Right renal pelvis (tissue), 4 donors: Measurements from ENCODE around the gene BACE1-AS. TPM values are rescaled to one million over a fixed set of nuclear protein-coding genes. Genes with fewer than 3 reads are reported as not detected.
"Not testable (repeated sequence)": the region's sequence is repeated elsewhere in the genome, so short reads cannot be mapped to it uniquely, and the experiment has no call there.

Source experiments
- DNase-seq, 4 donors: peaks; one replicate each; pipeline ENCODE4 v3.0.0-alpha.2; 2013; ENCODE audit warnings: low read depth in 4 of 4, low spot score in 3 of 4, missing footprints in 1 of 4
- polyA plus RNA-seq, 4 donors: library from polyadenylated mRNA; unstranded; fragments of 120-200 nt; gene quantifications; one replicate each; pipeline ENCODE4 v1.2.1, GENCODE V29; 2013; ENCODE audit not compliant: insufficient read length in 4 of 4

The BACE1-AS gene
- polyA plus RNA-seq, 4 donors = 15.6 to 24.8 (median 19.5) TPM

DNA sequence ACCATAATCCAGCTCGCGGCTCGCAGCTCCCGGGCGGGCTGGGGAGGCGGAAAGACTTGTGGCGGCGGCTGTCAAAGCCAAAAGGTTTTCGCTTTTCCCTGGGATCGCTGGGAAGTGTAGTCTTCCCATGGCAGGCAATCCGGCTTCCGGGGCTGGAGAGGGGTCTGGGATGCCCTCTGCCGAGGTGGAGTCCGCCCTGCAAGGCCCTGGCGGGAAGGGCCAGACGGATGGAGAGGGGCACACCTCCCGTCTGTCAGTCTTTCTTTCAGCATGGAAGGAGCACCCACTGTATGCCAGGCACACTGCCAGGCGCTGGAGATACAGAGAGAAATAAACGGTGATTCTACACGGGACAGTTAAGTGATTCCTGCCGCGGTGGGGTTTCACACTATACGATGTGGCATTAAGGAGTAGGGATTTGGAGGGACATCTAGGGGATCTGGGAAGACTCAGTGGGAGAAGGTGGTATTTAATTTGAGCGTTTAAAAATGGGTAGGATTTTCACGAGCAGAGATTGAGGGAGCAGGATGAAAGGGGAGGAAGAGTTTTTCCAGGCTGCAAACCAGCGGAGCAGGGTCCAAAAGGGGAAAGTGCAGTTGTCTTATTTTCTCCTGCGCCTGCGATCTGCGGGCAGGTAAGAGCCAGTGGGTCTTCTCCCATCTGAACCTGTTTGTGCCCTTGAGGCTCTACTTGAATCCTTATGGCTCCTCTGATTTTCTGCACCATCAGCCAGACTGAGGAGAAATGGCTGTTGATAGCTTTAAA, 25.2 kb downstream of the BACE1-AS start, which contains the start of gene BACE1:
TSS of gene BACE1 (minus strand) at position 60 of the 765 bp plus-strand sequence. CDS start 461 bp downstream, outside the sequence.
- peak; percentile 65 to 78 (median 76) for DNase-seq

DNA sequence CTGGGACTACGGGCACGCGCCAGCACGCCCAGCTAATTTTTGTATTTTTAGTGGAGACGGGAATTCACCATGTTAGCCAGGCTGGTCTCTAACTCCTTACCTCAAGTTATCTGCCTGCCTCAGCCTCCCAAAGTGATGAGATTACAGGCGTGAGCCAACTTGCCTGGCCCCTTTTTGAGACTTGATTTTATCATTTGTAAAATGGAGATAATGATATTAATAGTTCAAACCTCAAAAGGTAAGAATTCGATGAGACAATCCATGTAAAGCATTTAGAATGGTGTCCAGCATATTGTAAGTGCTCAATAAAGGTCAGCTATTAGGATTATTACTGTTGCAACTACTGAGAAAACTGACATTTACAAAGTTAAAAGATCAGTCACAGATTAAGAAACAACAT, 27.6 kb downstream of the BACE1-AS start:
- DNase-seq = no peak

DNA sequence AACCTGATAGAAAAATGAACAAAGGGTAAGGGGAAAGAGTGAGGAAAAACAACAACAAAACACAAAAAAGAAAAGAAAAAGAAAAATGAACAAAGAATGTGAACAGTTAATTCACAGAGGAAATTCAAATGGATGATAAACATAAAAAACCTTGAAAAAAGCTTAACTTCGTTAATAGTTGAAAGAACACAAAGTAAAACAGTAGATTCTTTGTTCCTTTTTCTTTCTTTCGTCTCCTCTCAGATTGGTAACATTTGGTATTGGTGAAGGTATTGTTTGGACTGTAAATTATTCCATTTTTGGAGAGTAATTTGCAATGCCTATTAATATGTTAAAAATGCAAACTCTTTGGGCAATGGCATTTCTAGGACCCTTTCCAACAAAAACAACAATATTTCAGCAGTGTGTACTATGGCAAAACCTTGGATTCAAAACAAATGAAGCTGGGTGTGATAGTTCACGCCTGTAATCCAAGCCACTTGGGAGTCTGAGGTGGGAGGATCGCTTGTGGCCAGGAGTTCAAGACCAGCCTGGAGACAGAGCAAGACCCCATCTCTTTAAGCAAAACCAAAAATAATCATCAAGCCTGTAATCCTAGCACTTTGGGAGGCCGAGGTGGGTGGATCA, 28.2 kb downstream of the BACE1-AS start:
- no peak for DNase-seq

GRCh38 chr11:117327255-117327566, 36.1 kb downstream of the BACE1-AS start:
- DNase-seq = not testable (repeated sequence)

GRCh38 chr11:117327567-117328374, 36.6 kb downstream of the BACE1-AS start, which contains the start of gene CEP164:
CEP164 (plus strand) TSS chr11:117327854; CDS start chr11:117338587, 10,733 bp downstream.
- DNase-seq = peak; percentile 86 to 92 (median 89)

DNA sequence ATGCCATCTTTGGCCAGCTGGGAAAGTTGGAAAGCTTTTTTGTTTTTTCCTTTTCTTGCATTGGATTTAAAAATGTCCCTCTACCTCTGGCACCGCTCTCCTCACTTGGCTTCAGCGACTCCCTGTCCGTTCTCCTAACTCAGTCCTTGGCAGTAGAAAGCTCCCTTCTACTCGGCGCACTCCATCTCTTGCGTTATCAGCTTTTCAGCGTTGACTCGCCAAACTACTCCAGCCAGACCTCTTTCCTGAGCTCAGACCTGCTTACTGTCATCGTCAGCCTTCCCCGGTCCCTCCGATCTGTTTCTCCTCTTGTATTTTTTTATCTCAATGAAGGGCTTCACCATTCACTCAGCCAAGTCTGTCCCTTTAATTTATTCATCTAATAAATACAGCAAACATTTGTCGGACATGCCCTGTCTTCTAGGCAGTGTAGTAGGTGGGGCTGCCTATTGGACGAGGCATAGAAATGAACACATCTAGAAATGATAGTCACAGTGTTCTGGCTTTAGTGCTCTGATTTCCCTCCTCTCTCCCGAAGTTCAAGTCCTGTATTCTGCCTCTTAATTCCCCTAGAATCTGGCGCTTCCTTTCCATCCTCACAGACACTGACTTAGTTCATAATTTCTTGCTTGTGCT, 37.3 kb downstream of the BACE1-AS start:
- DNase-seq = no peak

GRCh38 chr11:117332843-117333242, 41.7 kb downstream of the BACE1-AS start:
- no peak for DNase-seq

DNA sequence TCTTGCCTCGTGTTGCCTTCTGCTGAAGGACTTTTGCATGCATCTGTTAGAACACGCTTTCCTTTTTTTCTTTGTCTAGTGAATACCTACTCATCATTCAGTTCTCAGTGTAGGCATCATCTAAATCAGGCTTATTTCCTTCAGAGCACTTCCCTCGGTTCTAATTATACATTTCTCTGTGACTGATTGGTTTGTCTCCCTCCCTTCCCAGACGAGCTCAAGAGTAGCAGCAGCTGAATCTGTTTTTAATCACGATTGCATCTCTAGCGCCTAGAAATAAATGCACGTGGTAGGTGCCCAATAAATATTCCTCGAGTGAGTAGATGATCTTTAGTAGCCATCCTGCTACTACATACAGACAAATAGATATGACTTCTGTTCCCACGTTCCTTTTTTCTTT, 42.8 kb downstream of the BACE1-AS start:
- no peak for DNase-seq

- DNase-seq = no peak
Observed at GRCh38 chr11:117334896-117335295, 43.8 kb downstream of the BACE1-AS start.

GRCh38 chr11:117335399-117335798, 44.3 kb downstream of the BACE1-AS start:
- DNase-seq = no peak

GRCh38 chr11:117337076-117337475, 45.9 kb downstream of the BACE1-AS start:
- no peak for DNase-seq

Other genes starting within 250 kb of the BACE1-AS start
- 10 to 100 TPM; 30.9 to 35.9 (median 34.4) TPM for gene SIK3, start 192.9 kb upstream of the BACE1-AS start, polyA plus RNA-seq
- gene PAFAH1B2, start 147.1 kb upstream of the BACE1-AS start, polyA plus RNA-seq = 10 to 100 TPM; 69.0 to 76.5 (median 72.1) TPM
- gene SIDT2, start 112.6 kb upstream of the BACE1-AS start, polyA plus RNA-seq = 10 to 100 TPM; 41.5 to 42.1 (median 41.9) TPM
- gene TAGLN, start 92.0 kb upstream of the BACE1-AS start, polyA plus RNA-seq = 100 to 1,000 TPM; 110 to 181 (median 125) TPM
- 10 to 100 TPM; 20.7 to 22.3 (median 21.4) TPM for gene PCSK7, start 59.3 kb upstream of the BACE1-AS start, polyA plus RNA-seq
- 10 to 100 TPM; 25.9 to 34.7 (median 30.1) TPM for gene RNF214, start 58.7 kb upstream of the BACE1-AS start, polyA plus RNA-seq
- 10 to 100 TPM; 58.2 to 64.9 (median 63.1) TPM for gene BACE1, start 24.9 kb downstream of the BACE1-AS start, polyA plus RNA-seq
- 10 to 100 TPM; 20.0 to 27.4 (median 24.2) TPM for gene CEP164, start 36.5 kb downstream of the BACE1-AS start, polyA plus RNA-seq